PC-9 (cell line): Measurements from ENCODE around the gene NELL1. TPM values are rescaled to one million over a fixed set of nuclear protein-coding genes. Genes with fewer than 3 reads are reported as not detected.

Experiments used
- BruUV-seq: library from RNA; stranded (reverse); fragments of 400-500 nt; replicated peaks from 2 replicates; lab custom pipeline; 2021; lab: Mats Ljungman, UMichigan
- CTCF ChIA-PET: fragments of 300-600 bp; sonication (Branson Sonifier 250); formaldehyde crosslinking; loops from one replicate; lab custom pipeline; 2022; ENCODE audit warnings: antibody characterized with exemption; lab: Charles Lee
- POLR2A ChIA-PET: fragments of 300-600 bp; sonication (Branson Sonifier 250); formaldehyde crosslinking; loops from one replicate; lab custom pipeline; 2022; ENCODE audit warnings: antibody characterized with exemption; ENCODE audit not compliant: unreplicated experiment; lab: Charles Lee
- DNase-seq, 2 experiments: peaks; one replicate each; pipeline versions ENCODE4 v3.0.0 to v3.0.0-alpha.2; 2015 to 2022; ENCODE audit warnings: mixed read lengths in 1 of 2
- H2AFZ ChIP-seq: fragments of 200-600 bp; sonication (generic); 2 replicates; pipeline ENCODE4 v1.8.1; 2017; ENCODE audit warnings: antibody characterized with exemption
- H3F3A ChIP-seq: fragments of 200-600 bp; sonication (generic); 2 replicates; pipeline ENCODE4 v1.8.1; 2017; ENCODE audit warnings: antibody characterized with exemption, mild to moderate bottlenecking, low read depth; ENCODE audit not compliant: insufficient read depth
- H3K27ac ChIP-seq: fragments of 200-600 bp; sonication (generic); 2 replicates; pipeline ENCODE4 v1.6.1; 2016; ENCODE audit warnings: mixed run types
- H3K27me3 ChIP-seq: fragments of 200-600 bp; sonication (generic); 2 replicates; pipeline ENCODE4 v1.6.1; 2016; ENCODE audit warnings: low read depth, mixed run types; ENCODE audit not compliant: insufficient read depth
- H3K36me3 ChIP-seq: fragments of 200-600 bp; sonication (generic); 2 replicates; pipeline ENCODE4 v1.6.1; 2016; ENCODE audit warnings: low read depth, mixed run types
- H3K4me1 ChIP-seq: fragments of 200-600 bp; sonication (generic); replicated peaks from 2 replicates; pipeline ENCODE4 v1.6.1; 2016; ENCODE audit warnings: mixed run types; ENCODE audit not compliant: insufficient read depth
- H3K4me2 ChIP-seq: fragments of 200-600 bp; sonication (generic); 2 replicates; pipeline ENCODE4 v1.6.1; 2017; ENCODE audit warnings: mixed run types
- H3K4me3 ChIP-seq: fragments of 200-600 bp; sonication (generic); 2 replicates; pipeline ENCODE4 v1.6.1; 2016; ENCODE audit warnings: mixed run types
- H3K79me2 ChIP-seq: fragments of 200-600 bp; sonication (generic); 2 replicates; pipeline ENCODE4 v1.6.1; 2017; ENCODE audit warnings: low read depth, mixed run types
- H3K9me2 ChIP-seq: fragments of 200-600 bp; sonication (generic); 2 replicates; pipeline ENCODE4 v1.8.1; 2017; ENCODE audit warnings: mild to moderate bottlenecking; ENCODE audit not compliant: insufficient read depth
- H3K9me3 ChIP-seq: fragments of 200-600 bp; sonication (generic); 2 replicates; pipeline ENCODE4 v1.8.1; 2016; ENCODE audit warnings: low read depth; ENCODE audit not compliant: insufficient read depth
- H4K20me1 ChIP-seq: fragments of 200-600 bp; sonication (generic); 2 replicates; pipeline ENCODE4 v1.8.1; 2017; ENCODE audit not compliant: insufficient read depth
- EZH2 ChIP-seq: fragments of 200-600 bp; sonication (generic); IDR thresholded peaks from 2 replicates; pipeline ENCODE4 v1.8.0; 2017; ENCODE audit warnings: antibody characterized with exemption, low read depth
- intact Hi-C: fragments of 100-400 bp; cut with micrococcal nuclease; formaldehyde crosslinking; loops from one replicate; pipeline ENCODE4 v1.10.0; 2022; ENCODE audit not compliant: unreplicated experiment
- total RNA-seq: library from RNA; stranded (reverse); gene quantifications from 2 replicates; pipeline ENCODE4 v1.2.3, GENCODE V29; 2021
- TF ChIP-seq, protein P1 (sequence below): fragments of 200-600 bp; sonication (generic); conservative IDR thresholded peaks from 2 replicates; pipeline ENCODE4 v1.6.1; 2017; ENCODE audit warnings: mixed run types, antibody characterized with exemption, mild to moderate bottlenecking, moderate library complexity

NELL1 gene
- total RNA-seq, 1 experiment from 2014 or later: not detected

DNA sequence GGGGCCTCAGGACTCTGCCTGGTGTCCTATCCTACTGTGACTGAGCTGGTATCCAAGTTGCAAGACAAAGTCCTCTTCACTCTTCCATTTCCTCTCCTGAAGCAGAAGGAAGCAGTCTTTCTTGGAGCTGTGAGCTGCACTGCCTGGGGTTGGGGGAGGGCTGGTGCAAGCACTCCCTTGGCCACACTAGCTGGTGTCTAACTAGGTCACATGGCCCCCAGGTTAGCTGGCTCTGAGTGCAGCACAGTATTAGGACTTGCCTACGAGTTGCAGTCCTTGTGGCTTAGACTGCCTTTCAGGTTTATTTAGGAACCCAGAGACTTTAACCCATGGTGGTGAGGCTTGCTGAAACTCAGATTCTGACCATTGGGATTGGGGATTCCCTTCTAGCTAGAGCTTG lies 138.9 kb downstream of the NELL1 start:
- Histone ChIP-seq H3K4me3 (no peak overlapping the region), H3K79me2 (no peaks in the 10 kb centered on the region), H4K20me1 (no peaks in the 10 kb centered on the region), H3K9me3 (no peaks in the 10 kb centered on the region), H3K36me3 (no peaks in the 10 kb centered on the region), H3K4me2 (no peak overlapping the region), H2AFZ (no peak overlapping the region), H3K27ac (no peak overlapping the region), H3K4me1 (no peaks in the 10 kb centered on the region), H3F3A (no peaks in the 10 kb centered on the region), H3K27me3 (no peaks in the 10 kb centered on the region), H3K9me2 (no peaks in the 10 kb centered on the region; the same call in 1 of the 2 replicates)
- no TSS peak for BruUV-seq
- TF ChIP-seq, protein P1, sequence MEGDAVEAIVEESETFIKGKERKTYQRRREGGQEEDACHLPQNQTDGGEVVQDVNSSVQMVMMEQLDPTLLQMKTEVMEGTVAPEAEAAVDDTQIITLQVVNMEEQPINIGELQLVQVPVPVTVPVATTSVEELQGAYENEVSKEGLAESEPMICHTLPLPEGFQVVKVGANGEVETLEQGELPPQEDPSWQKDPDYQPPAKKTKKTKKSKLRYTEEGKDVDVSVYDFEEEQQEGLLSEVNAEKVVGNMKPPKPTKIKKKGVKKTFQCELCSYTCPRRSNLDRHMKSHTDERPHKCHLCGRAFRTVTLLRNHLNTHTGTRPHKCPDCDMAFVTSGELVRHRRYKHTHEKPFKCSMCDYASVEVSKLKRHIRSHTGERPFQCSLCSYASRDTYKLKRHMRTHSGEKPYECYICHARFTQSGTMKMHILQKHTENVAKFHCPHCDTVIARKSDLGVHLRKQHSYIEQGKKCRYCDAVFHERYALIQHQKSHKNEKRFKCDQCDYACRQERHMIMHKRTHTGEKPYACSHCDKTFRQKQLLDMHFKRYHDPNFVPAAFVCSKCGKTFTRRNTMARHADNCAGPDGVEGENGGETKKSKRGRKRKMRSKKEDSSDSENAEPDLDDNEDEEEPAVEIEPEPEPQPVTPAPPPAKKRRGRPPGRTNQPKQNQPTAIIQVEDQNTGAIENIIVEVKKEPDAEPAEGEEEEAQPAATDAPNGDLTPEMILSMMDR: no peak
- no peak for TF ChIP-seq EZH2
- CTCF ChIA-PET: no interaction called here
- intact Hi-C loops: no loop called here
- POLR2A ChIA-PET: no interaction called here
- DNase-seq: no peak

DNA sequence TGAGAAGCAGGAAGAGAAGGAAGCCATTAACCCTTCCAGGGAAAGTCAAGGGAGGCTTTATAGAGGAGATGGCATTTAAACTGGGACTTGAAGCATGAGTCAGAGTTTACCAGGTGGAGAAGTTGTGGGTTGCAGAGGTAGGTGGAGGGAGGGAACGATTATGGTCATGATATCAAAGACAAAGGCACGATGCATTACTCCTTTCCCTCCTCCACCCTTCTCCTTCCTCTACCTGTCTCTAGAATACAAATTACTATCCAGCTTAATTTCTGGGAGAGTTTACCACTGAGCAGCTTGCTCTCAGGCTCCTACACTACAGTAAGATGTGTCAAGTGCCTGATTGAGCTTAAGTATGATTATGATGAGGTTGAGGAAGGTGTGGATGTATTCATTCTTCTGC lies 151.7 kb downstream of the NELL1 start:
- intact Hi-C loops: no loop called here
- Histone ChIP-seq H4K20me1 (no peaks in the 10 kb centered on the region), H3K36me3 (no peaks in the 10 kb centered on the region), H3K9me2 (no peaks in the 10 kb centered on the region), H3K79me2 (no peaks in the 10 kb centered on the region), H3K4me2 (no peak overlapping the region), H2AFZ (no peak overlapping the region), H3K4me3 (no peak overlapping the region), H3K27me3 (no peaks in the 10 kb centered on the region), H3K27ac (no peak overlapping the region), H3K4me1 (no peaks in the 10 kb centered on the region), H3K9me3 (no peaks in the 10 kb centered on the region), H3F3A (no peaks in the 10 kb centered on the region)
- BruUV-seq: no TSS peak
- DNase-seq: no peak
- POLR2A ChIA-PET: no interaction called here
- CTCF ChIA-PET: no interaction called here
- no peak for TF ChIP-seq EZH2
- TF ChIP-seq, protein P1: no peak

DNA sequence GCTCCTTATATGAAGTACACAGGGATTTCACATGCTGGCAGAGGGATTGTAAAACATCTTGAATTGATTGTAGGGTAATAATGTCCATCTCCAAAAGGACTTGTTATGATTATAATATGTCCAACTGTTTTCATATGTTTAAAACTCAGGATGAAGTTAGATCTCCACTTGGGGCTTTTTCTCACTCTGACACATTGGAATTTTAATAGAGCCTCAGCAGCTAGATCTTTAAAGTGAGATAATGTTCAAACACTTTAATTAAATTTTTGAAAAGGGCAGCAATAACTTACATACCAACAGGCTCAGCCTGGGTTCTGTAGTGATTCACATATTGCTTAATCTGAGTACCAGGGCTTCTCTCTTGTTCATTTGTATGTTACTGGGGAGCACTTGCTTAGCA lies 152.1 kb downstream of the NELL1 start:
- no peaks in the 10 kb centered on the region for H3K4me1 ChIP-seq
- H3K4me3 ChIP-seq: no peak overlapping the region
- ChIA-PET CTCF (no interaction called here), POLR2A (no interaction called here)
- no peaks in the 10 kb centered on the region for H3K9me3 ChIP-seq
- no peak for DNase-seq
- intact Hi-C loops: no loop called here
- no peak overlapping the region for H3K4me2 ChIP-seq
- H4K20me1 ChIP-seq: no peaks in the 10 kb centered on the region
- no peak overlapping the region for H3K27ac ChIP-seq
- no peaks in the 10 kb centered on the region for H3K36me3 ChIP-seq
- no peaks in the 10 kb centered on the region for H3K27me3 ChIP-seq
- no peak overlapping the region for H2AFZ ChIP-seq
- no peaks in the 10 kb centered on the region for H3F3A ChIP-seq
- H3K9me2 ChIP-seq: no peaks in the 10 kb centered on the region
- no peak for TF ChIP-seq EZH2
- TF ChIP-seq, protein P1: no peak
- H3K79me2 ChIP-seq: no peaks in the 10 kb centered on the region
- no TSS peak for BruUV-seq
